Mammary epithelial cell (primary cell): ENCODE results near the gene MRPL41.
"Not testable (repeated sequence)": the region's sequence is repeated elsewhere in the genome, so short reads cannot be mapped to it uniquely, and the experiment has no call there.

Source experiments
- EZH2 ChIP-seq: IDR thresholded peaks from 2 replicates; pipeline ENCODE4 v1.6.1; 2012; ENCODE audit warnings: low read length, inconsistent platforms, borderline replicate concordance
- TF ChIP-seq, protein P1 (sequence below), 2 donors: IDR thresholded peaks in 1 of 2; conservative IDR thresholded peaks in 1 of 2; 2 replicates each; pipeline ENCODE4 v1.5.1; 2011 to 2012; ENCODE audit warnings: inconsistent platforms in 2 of 2, low read length in 2 of 2, mild to moderate bottlenecking in 2 of 2, control low read depth in 1 of 2, low read depth in 1 of 2; ENCODE audit not compliant: insufficient read depth in 1 of 2; ENCODE audit errors: extremely low read depth in 1 of 2

- TF ChIP-seq, protein P1, sequence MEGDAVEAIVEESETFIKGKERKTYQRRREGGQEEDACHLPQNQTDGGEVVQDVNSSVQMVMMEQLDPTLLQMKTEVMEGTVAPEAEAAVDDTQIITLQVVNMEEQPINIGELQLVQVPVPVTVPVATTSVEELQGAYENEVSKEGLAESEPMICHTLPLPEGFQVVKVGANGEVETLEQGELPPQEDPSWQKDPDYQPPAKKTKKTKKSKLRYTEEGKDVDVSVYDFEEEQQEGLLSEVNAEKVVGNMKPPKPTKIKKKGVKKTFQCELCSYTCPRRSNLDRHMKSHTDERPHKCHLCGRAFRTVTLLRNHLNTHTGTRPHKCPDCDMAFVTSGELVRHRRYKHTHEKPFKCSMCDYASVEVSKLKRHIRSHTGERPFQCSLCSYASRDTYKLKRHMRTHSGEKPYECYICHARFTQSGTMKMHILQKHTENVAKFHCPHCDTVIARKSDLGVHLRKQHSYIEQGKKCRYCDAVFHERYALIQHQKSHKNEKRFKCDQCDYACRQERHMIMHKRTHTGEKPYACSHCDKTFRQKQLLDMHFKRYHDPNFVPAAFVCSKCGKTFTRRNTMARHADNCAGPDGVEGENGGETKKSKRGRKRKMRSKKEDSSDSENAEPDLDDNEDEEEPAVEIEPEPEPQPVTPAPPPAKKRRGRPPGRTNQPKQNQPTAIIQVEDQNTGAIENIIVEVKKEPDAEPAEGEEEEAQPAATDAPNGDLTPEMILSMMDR (conservative IDR thresholded peaks at IDR 0.05 in 1 of 2, IDR thresholded peaks at IDR 0.05 in 1 of 2; ENCODE audit: extremely low read depth in 1 of 2, insufficient read depth in 1 of 2, low read depth in 1 of 2, low read length in 2 of 2) = not testable (repeated sequence)
- TF ChIP-seq EZH2 = not testable (repeated sequence)
Observed at GRCh38 chr9:137536594-137537131, 15.0 kb upstream of the MRPL41 start.
